HepG2 (cell line): ENCODE measurements around the gene CGNL1. TPM values are rescaled to one million over a fixed set of nuclear protein-coding genes. Genes with fewer than 3 reads are reported as not detected.

ENCODE experiments used
- ATAC-seq: fragments of 200-7000 bp; cut with Tn5 transposase; 3 replicates; pipeline ENCODE4 v1.9.1; 2020; ENCODE audit warnings: mild to moderate bottlenecking, moderate library complexity
- BruUV-seq: library from RNA; stranded (reverse); fragments of 400-500 nt; replicated peaks from 2 replicates; lab custom pipeline; 2021; lab: Mats Ljungman, UMichigan
- CTCF ChIA-PET: fragments of 300-600 bp; formaldehyde crosslinking; extraction: SDS; loops from one replicate; lab custom pipeline; 2021; ENCODE audit warnings: low total read pairs, inconsistent platforms, low intra/inter-chr PET ratio; lab: Yijun Ruan, JAX
- POLR2A ChIA-PET: fragments of 350-600 bp; sonication (Branson Sonifier 250); formaldehyde crosslinking; loops from one replicate; lab custom pipeline; 2020; ENCODE audit warnings: antibody characterized with exemption, inconsistent platforms; lab: Yijun Ruan, JAX
- DNase-seq: peaks from one replicate; pipeline ENCODE4 v3.0.0-alpha.2; 2015; ENCODE audit warnings: low spot score
- FAIRE-seq: peaks from 3 replicates; lab custom pipeline; 2011; peaks lifted over from hg19 to GRCh38; lab: Jason Lieb, UNC
- H2AFZ ChIP-seq: one replicate; pipeline ENCODE4 v1.6.1; 2011; ENCODE audit warnings: low read length, inconsistent platforms
- H3K27ac ChIP-seq: fragments of 300-600 bp; 3 replicates; pipeline ENCODE4 v1.8.0; 2011; ENCODE audit warnings: mixed run types, mild to moderate bottlenecking, mixed read lengths, low read length, inconsistent platforms; ENCODE audit not compliant: insufficient read depth; ENCODE audit errors: extremely low read length
- H3K27me3 ChIP-seq, 2 experiments: fragments of 200-600 bp in 1 of 2; 2 replicates in 1 of 2; 3 replicates in 1 of 2; pipeline versions ENCODE4 v1.6.0 to v1.8.0; 2011; ENCODE audit warnings: low read length in 2 of 2, mild to moderate bottlenecking in 2 of 2, moderate library complexity in 2 of 2, inconsistent platforms in 1 of 2; ENCODE audit not compliant: insufficient read depth in 2 of 2, control insufficient read depth in 1 of 2
- H3K36me3 ChIP-seq, 2 experiments: fragments of 200-600 bp in 1 of 2; replicated peaks in 1 of 2; 2 replicates in 1 of 2; 3 replicates in 1 of 2; pipeline versions ENCODE4 v1.5.1 to v1.8.0; 2011; ENCODE audit warnings: low read length in 2 of 2, inconsistent platforms in 1 of 2; ENCODE audit not compliant: insufficient read depth in 2 of 2, control insufficient read depth in 1 of 2
- H3K4me1 ChIP-seq: 2 replicates; pipeline ENCODE4 v1.5.1; 2012; ENCODE audit warnings: low read length, inconsistent platforms; ENCODE audit not compliant: insufficient read depth
- H3K4me2 ChIP-seq: 2 replicates; pipeline ENCODE4 v1.6.0; 2011; ENCODE audit warnings: low read depth, low read length, inconsistent platforms
- H3K4me3 ChIP-seq, 3 experiments: fragments of 200-600 bp in 1 of 3; sonication (generic), shearing (Covaris generic) in 1 of 3; replicated peaks in 1 of 3; 2 replicates each; pipeline ENCODE4 v1.5.1; 2011 to 2016; ENCODE audit warnings: low read length in 3 of 3, inconsistent platforms in 2 of 3, low read depth in 2 of 3, mild to moderate bottlenecking in 2 of 3, control low read depth in 1 of 3, mixed read lengths in 1 of 3; ENCODE audit not compliant: insufficient read depth in 1 of 3
- H3K79me2 ChIP-seq: one replicate; pipeline ENCODE4 v1.6.1; 2011; ENCODE audit warnings: low read length, inconsistent platforms; ENCODE audit not compliant: insufficient read depth
- H3K9ac ChIP-seq: 2 replicates; pipeline ENCODE4 v1.6.0; 2011; ENCODE audit warnings: mild to moderate bottlenecking, low read depth, low read length, inconsistent platforms; ENCODE audit not compliant: insufficient read depth
- H3K9me3 ChIP-seq: 2 replicates; pipeline ENCODE4 v1.5.1; 2012; ENCODE audit warnings: mild to moderate bottlenecking, low read length
- H4K20me1 ChIP-seq: 2 replicates; pipeline ENCODE4 v1.6.0; 2011; ENCODE audit warnings: inconsistent platforms, mild to moderate bottlenecking, low read length, moderate library complexity; ENCODE audit not compliant: insufficient read depth
- HCFC1 ChIP-seq: fragments of 150-350 bp; IDR thresholded peaks from 2 replicates; pipeline ENCODE4 v1.6.1; 2014; ENCODE audit warnings: low read depth, low read length
- HNRNPK ChIP-seq: fragments of 200-400 bp; formaldehyde crosslinking; IDR thresholded peaks from 2 replicates; pipeline ENCODE4 v1.6.1; 2018; ENCODE audit warnings: low read length, low read depth, moderate library complexity, mild to moderate bottlenecking; ENCODE audit not compliant: poor library complexity, severe bottlenecking
- MAFF ChIP-seq: IDR thresholded peaks from 2 replicates; pipeline ENCODE4 v1.6.1; 2011; ENCODE audit warnings: low read depth, low read length, improper control_type of control experiment
- MAFK ChIP-seq, 2 experiments: IDR thresholded peaks in 1 of 2; conservative IDR thresholded peaks in 1 of 2; 2 replicates each; pipeline ENCODE4 v1.6.1; 2011; ENCODE audit warnings: improper control_type of control experiment in 2 of 2, low read length in 2 of 2
- MIER2 ChIP-seq: IDR thresholded peaks from 2 replicates; pipeline ENCODE4 v1.6.1; 2016; ENCODE audit warnings: missing biosample characterization, missing genetic modification reagents
- PHF21A ChIP-seq: sonication (generic); formaldehyde crosslinking; IDR thresholded peaks from 2 replicates; pipeline ENCODE4 v1.5.0; 2020; ENCODE audit warnings: mild to moderate bottlenecking, missing genetic modification reagents
- PRPF4 ChIP-seq: fragments of 200-400 bp; formaldehyde crosslinking; IDR thresholded peaks from 2 replicates; pipeline ENCODE4 v1.6.1; 2016; ENCODE audit warnings: low read length, low read depth; ENCODE audit not compliant: poor library complexity, severe bottlenecking
- REL ChIP-seq: sonication (generic); formaldehyde crosslinking; conservative IDR thresholded peaks from 2 replicates; pipeline ENCODE4 v1.8.0; 2022; ENCODE audit warnings: mild to moderate bottlenecking, missing genetic modification reagents, moderate library complexity
- SNAPC4 ChIP-seq: sonication (generic); formaldehyde crosslinking; IDR thresholded peaks from 2 replicates; pipeline ENCODE4 v1.4.0; 2020; ENCODE audit warnings: mild to moderate bottlenecking, missing genetic modification reagents
- SRF ChIP-seq: IDR thresholded peaks from 2 replicates; pipeline ENCODE4 v1.6.1; 2011; ENCODE audit warnings: mild to moderate bottlenecking, low read depth, low read length, moderate library complexity
- SRSF9 ChIP-seq: fragments of 200-400 bp; formaldehyde crosslinking; IDR thresholded peaks from 2 replicates; pipeline ENCODE4 v1.6.1; 2018; ENCODE audit warnings: borderline replicate concordance, mild to moderate bottlenecking, low read depth, low read length; ENCODE audit not compliant: insufficient read depth, poor library complexity, severe bottlenecking
- TBL1XR1 ChIP-seq: fragments of 150-350 bp; IDR thresholded peaks from 2 replicates; pipeline ENCODE4 v1.6.1; 2014; ENCODE audit warnings: borderline replicate concordance, low read length; ENCODE audit not compliant: partially characterized antibody
- ZKSCAN1 ChIP-seq: fragments of 150-350 bp; IDR thresholded peaks from 2 replicates; pipeline ENCODE4 v1.6.1; 2014; ENCODE audit warnings: low read length
- ZNF20 ChIP-seq: sonication (generic); formaldehyde crosslinking; IDR thresholded peaks from 2 replicates; pipeline ENCODE4 v1.4.0; 2020; ENCODE audit warnings: mild to moderate bottlenecking, moderate library complexity, missing genetic modification reagents
- ZNF251 ChIP-seq: sonication (generic); formaldehyde crosslinking; IDR thresholded peaks from 2 replicates; pipeline ENCODE4 v1.9.0; 2021; ENCODE audit warnings: mild to moderate bottlenecking, missing genetic modification reagents
- ZNF350 ChIP-seq: sonication (generic); formaldehyde crosslinking; IDR thresholded peaks from 2 replicates; pipeline ENCODE4 v1.4.0; 2020; ENCODE audit warnings: mild to moderate bottlenecking, low read depth, missing genetic modification reagents, borderline replicate concordance
- ZSCAN9 ChIP-seq: IDR thresholded peaks from 2 replicates; pipeline ENCODE4 v1.6.1; 2016; ENCODE audit warnings: borderline replicate concordance
- WGBS: methylation state at CpG from one replicate; pipeline ENCODE4 v1.1.6; 2017; ENCODE audit warnings: low lambda C conversion rate; 5-methylcytosine and 5-hydroxymethylcytosine counted together
- in situ Hi-C: cut with HindIII; loops from 2 replicates; pipeline ENCODE4 v1.10.0; 2017; ENCODE audit warnings: low pct_unique_long_range_greater_than_20kb; ENCODE audit not compliant: extremely low pct_ligation_motif_present
- intact Hi-C: fragments of 100-400 bp; cut with micrococcal nuclease; formaldehyde crosslinking; loops from one replicate; pipeline ENCODE4 v1.10.0; 2022; ENCODE audit not compliant: unreplicated experiment
- polyA plus RNA-seq, 8 experiments: library from polyadenylated mRNA; depleted of rRNA in 3 of 8; stranded (reverse) in 7 of 8; unstranded in 1 of 8; fragments of >200 nt; fragmentation: Illumina TruSeq in 4 of 8; extraction: Trizol in 4 of 8; gene quantifications; 2 replicates each; pipeline versions ENCODE4 v1.2.1 to v1.2.3, GENCODE V29; 2011 to 2016; ENCODE audit warnings: low read depth in 4 of 8, missing spikeins in 1 of 8, mixed read lengths in 1 of 8; ENCODE audit not compliant: insufficient read depth in 1 of 8
- total RNA-seq, 5 experiments: library from RNA; depleted of rRNA; stranded (reverse); fragments of >200 nt; fragmentation: Illumina TruSeq; extraction: Trizol; gene quantifications; 2 replicates each; pipeline ENCODE4 v1.2.3, GENCODE V29; 2016; ENCODE audit warnings: low read depth in 1 of 5

The CGNL1 gene
- total and polyA plus RNA-seq, 2 of the 13 experiments (the other 11 are each of a cell fraction or from before 2014, with no cell fraction given) = 5.6 to 15.6 TPM

- FAIRE-seq = no peak
- no TSS peak for BruUV-seq
- no peak for DNase-seq
- Histone ChIP-seq H3K9ac (no peak overlapping the region), H3K9me3 (no peaks in the 10 kb centered on the region), H3K4me2 (no peak overlapping the region), H3K4me3 (no peak overlapping the region), H4K20me1 (no peaks in the 10 kb centered on the region), H3K27me3 (no peaks in the 10 kb centered on the region), H3K4me1 (peaks cover 44% of the 10 kb centered on the region), H2AFZ (no peak overlapping the region), H3K79me2 (peaks cover 7% of the 10 kb centered on the region), H3K36me3 (no peaks in the 10 kb centered on the region), H3K27ac (no peak overlapping the region)
- no peak for ATAC-seq
- CTCF ChIA-PET = no interaction called here
- POLR2A ChIA-PET = no interaction called here
- in situ Hi-C loops = no loop called here
- WGBS = 94% methylated on average over 10 of the region's 13 CpGs
- TF ChIP-seq SRSF9 = no peak
- no peak for TF ChIP-seq HCFC1
- no peak for TF ChIP-seq PHF21A
- no peak for TF ChIP-seq HNRNPK
- no peak for TF ChIP-seq ZNF251
- no peak for TF ChIP-seq REL
- TF ChIP-seq MIER2 (CRISPR knock-in tag) = no peak
- no peak for TF ChIP-seq SRF
- no peak for TF ChIP-seq ZSCAN9 (CRISPR knock-in tag)
- TF ChIP-seq TBL1XR1 = no peak
- no peak for TF ChIP-seq ZKSCAN1
- intact Hi-C loops = no loop called here
Measured at GRCh38 chr15:57418635-57419034, 42.3 kb downstream of the CGNL1 start.

DNA sequence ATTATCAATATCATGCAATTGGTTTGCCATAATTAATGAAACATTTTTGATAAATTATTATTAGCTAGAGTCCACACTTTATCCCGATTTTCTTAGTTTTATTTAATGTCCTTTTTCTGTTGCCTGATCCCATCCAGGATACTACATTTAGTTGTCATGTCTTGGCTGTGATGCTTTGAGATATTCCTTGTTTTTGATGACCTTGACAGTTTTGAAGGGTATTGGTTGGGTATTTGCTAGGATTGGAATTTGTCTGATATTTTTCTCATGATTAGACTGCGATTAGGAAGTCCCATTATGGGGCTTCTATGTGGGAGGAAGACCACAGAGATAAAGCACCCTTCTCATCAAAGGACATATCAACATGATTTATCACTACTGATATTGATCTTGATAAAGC is 43.0 kb downstream of the CGNL1 start:
- no peak for DNase-seq
- peaks cover 7% of the 10 kb centered on the region for H3K79me2 ChIP-seq
- in situ Hi-C loops (no loop called here), intact Hi-C loops (no loop called here)
- peaks cover 38% of the 10 kb centered on the region for H3K4me1 ChIP-seq
- ChIA-PET POLR2A (no interaction called here), CTCF (no interaction called here)
- no peak for ATAC-seq
- no peak overlapping the region for H3K4me3 ChIP-seq
- no peak for FAIRE-seq
- no peaks in the 10 kb centered on the region for H3K36me3 ChIP-seq
- no peak overlapping the region for H3K27ac ChIP-seq
- BruUV-seq = no TSS peak
- H3K4me2 ChIP-seq = no peak overlapping the region
- no peak overlapping the region for H2AFZ ChIP-seq
- H3K9ac ChIP-seq = no peak overlapping the region
- no peaks in the 10 kb centered on the region for H3K27me3 ChIP-seq
- H3K9me3 ChIP-seq = no peaks in the 10 kb centered on the region
- no peaks in the 10 kb centered on the region for H4K20me1 ChIP-seq
- 93% methylated on average over 2 of the region's 2 CpGs for WGBS
- TF ChIP-seq SNAPC4 (CRISPR knock-in tag) (no peak), MAFF (peak; percentile 79), PRPF4 (no peak), ZNF350 (CRISPR knock-in tag) (no peak), MAFK (conservative IDR thresholded peaks at IDR 0.05 in 1 of 2, IDR thresholded peaks at IDR 0.05 in 1 of 2; ENCODE audit: low read length in 2 of 2) (peak; percentile 78 to 85), ZNF20 (CRISPR knock-in tag) (no peak)
